COLO668 (cell line): ENCODE data around the gene SMARCD2.
A peak's percentile ranks its signal among the peaks of the same experiment; 100 is the strongest.
"Not testable (repeated sequence)": the region's sequence is repeated elsewhere in the genome, so short reads cannot be mapped to it uniquely, and the experiment has no call there.

Source experiments
- DNase-seq: peaks from one replicate; lab custom pipeline; 2025; ENCODE audit not compliant: unreplicated experiment; lab: John Stamatoyannopoulos, UW

SMARCD2 gene

DNA sequence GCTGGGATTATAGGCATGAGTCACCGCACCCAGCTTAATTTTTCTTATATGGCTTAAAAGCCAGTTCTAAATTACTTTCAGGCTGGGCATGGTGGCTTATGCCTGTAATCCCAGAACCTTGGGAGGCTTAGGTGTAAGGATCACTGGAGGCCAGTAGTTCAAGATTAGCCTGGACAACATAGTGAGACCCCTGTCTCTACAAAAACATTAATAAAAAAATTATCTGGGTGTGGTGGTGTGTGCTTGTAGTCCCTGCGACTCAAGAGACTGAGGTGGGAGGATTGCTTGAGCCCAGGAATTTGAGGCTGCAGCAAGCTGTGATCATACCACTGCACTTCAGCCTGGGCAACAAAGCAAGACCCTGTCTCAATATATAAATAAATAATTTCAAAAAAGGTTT is 10.8 kb upstream of the SMARCD2 start:
- no peak for DNase-seq

DNA sequence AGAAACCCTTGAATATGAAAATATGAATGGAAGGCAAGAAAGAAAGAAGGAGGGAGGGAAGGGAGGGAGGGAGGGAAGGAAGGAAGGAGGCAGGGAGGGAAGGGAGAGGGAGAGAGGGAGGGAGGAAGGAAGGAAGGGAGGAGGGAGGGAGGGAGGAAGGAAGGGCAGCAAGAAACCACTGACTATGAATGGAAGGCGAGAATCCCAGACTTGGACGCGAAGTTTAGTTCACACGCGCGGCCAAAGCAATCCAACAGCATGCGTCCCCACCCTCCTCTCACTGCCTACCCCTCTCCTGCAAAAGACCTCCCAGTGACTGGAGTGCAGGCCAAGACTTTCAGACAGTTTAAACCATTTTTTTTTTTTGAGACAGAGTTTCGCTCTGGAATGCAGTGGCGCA is 7.9 kb upstream of the SMARCD2 start:
- no peak for DNase-seq

DNA sequence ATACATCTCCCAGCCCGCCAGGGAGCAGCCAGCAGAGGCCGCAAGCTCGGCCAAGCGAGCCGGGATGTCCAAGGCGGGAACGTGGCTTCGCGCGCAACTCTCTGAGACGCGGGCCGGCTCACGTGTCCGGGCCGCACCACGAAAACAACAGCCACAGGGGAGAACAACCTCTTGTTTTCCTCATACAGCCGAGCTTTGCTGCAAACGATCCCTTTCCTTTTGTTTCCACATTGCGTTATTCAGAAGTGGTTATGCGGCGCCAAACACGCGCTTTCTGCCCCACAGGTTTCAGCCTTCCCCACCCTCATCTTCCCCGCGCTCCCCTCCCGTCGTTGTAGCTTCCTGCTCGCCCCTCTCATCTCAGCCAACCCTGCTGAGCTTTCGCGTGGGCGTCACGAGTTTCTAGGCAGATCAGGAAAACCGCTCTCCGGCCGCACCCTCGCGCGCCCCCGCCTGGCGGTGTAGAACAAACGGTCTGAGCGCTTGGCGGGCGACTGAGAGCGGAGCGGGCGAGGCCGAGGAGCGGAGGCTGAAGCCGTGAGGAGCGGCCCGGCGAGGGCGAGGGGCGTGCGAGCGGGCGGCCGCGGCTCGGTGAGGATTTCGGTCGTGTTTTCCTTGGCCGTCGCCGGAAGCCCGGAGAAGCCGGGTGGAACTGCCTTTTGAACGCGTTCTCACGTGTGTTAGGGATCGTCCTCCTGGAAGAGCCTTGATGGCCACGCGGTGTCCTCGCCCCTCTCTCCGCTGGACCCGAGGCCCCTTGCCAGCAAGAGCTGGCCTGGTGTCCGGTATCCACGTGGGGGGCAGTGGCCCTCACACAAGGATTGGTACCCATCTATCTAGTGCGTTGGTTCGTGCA is 6.6 kb upstream of the SMARCD2 start:
- peak; percentile 84 for DNase-seq

DNA sequence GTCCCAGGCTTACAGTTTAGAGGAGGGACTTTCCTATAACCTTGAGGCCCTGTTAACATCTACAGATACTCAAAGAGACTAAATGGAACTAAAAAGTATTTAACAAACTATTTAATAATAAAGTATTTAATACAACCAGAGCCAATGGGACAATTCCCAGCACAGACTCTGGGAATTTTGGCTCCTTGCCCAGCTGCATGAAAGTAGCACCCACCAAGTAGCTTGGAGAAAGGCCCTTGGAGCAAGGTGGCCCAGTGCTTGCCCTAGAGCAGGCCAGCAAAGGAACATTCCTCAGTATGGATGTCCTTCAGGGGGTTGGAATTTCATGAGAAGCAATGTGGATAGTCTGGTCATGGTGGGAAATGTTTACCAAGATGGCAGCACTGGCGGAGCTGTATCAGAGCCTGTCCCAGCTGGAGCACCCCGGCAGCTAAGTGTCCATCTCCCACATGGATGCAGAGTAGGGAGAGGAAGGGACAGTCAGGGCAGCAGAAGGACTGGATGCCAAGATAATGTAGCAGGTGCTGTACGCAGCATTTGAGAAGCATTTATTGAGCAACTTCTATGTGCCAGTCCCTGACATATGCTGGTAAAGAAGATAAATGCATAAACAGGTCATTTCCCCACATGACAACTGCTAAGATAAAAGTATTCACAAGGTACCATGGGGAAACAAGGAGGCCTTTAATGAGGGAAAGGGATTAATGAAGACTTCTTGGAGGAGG is 5.2 kb upstream of the SMARCD2 start:
- no peak for DNase-seq

DNA sequence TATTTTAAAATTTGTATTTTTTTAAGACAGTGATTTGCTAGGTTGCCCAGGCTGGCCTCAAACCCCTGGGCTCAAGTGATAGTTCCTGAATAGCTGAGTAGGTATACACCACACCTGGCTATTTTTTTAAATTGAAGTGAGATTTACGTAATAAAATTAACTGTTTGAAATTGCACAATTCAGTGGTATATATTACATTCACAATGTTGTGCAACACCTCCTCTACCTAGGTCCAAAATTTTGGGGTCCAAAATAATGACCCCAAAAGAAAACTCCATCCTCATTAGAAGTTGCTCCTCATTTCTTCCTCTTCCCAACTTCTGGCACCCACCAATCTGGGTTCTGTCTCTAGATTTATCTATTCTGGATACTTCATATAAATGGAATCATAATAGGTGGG is 3.0 kb upstream of the SMARCD2 start:
- no peak for DNase-seq

DNA sequence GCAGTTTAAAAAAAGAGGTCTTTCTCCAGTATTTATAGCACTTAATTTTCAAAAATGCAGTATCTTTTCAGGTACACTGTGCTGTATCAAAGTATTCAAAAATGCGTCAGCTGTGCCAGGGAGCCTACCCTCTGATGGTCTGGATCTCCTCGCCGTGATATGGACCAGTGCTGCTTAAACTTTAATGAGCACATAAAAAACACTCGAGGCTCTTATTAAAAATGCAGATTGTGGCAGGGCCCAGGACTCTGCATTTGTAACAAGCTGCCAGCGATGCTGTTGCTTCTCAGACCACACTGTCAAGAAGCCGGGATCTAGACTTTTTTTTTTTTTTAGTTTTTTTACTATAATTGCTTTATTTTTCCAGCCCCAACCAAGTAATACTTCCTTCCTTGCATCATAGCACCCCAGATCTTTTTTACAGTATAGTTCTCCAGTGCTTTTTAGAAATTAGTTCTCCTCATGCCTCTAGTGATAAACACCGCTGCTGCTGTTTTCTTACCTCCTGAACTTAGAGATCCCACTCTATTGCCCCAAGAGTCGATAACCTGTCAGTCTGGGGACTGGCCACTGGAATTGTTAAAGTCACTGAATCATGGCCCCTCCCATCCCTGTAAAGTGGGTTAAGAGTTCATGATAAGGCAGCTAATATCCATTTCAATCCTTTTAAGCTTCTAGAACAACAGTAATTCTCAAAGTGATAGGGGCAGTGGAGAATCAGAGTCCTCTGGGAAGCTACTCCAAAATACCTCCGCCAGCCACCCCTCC is 1.6 kb upstream of the SMARCD2 start:
- DNase-seq = no peak

DNA sequence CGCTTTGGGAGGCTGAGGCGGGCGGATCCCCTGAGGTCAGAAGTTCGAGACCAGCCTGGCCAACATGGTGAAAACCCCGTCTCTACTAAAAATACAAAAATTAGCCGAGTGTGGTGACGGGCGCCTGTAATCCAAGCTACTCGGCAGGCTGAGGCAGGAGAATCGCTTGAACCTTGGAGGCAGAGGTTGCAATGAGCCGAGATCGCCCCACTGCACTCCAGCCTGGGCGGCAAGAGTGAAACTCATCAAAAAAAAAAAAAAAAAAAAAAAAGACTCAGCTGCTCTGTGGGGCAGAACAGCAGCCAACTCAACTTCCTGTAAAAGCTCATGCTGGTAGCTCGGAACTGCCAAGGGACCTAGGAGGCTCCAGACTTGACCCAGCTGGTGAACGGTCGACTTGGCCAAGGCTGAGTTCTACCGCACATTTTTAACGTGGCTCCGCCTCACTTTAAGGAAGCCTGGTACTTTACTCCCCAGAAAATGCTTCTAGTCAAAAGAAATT is 953 bp upstream of the SMARCD2 start:
- not testable (repeated sequence) for DNase-seq

DNA sequence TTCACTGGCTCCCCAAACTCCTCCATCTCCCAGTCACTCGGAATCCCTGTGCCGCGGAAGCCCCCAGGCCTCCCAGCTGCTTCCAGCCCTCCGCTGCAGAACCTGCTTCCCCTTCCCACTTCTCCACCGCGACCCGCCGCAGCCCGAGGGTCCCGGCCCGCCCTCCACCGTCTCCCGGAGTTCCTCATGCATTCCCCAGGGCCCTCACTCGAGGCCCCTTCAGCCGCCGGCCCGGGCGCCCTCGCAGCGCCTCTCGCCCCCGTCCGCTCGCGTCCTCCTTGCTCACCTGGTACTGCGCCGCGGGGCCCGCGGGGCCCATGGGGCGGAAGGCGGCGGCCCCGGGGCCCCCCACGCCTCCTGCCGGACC is 329 bp downstream of the SMARCD2 start:
- peak; percentile 69 for DNase-seq

DNA sequence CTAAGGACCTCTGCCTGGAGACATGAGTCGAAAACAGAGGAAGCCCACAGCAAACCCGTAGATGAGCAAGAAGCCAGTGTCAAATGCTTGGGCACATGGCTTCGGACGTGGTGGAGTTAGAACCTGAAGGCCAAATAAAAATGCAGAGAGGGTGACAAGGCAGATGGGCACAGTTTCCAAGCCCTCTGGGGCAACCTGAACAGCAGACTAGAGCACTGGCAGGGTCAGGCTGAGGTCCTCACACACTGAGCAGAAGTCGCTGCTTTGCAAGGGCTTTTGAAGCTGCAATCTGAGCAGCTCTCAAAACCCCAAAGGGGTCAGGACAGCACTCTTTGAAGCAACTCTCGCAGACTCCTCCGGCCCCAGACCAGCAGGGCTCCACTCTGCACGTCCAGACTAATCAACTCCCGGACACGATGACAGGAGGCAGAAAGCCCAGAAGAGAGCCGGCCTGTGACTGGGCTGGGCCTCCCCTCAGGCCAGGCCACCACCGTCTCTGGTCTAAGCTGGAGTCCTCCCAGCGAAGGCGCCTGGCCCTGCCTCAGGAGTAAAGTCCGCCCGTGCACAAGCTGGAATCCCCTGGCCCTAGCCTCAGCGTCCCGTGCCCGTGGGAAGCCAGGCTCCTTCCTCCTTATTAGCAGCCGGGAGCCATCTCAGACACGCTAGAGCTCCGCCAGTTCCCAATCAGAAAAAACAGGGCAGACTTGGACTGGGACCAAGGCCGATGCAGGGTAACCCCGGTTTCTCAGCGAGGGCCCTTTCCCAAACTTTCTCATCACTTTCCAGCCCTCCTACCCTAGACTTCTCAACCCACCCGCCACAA is 924 bp downstream of the SMARCD2 start:
- peak; percentile 15 for DNase-seq

DNA sequence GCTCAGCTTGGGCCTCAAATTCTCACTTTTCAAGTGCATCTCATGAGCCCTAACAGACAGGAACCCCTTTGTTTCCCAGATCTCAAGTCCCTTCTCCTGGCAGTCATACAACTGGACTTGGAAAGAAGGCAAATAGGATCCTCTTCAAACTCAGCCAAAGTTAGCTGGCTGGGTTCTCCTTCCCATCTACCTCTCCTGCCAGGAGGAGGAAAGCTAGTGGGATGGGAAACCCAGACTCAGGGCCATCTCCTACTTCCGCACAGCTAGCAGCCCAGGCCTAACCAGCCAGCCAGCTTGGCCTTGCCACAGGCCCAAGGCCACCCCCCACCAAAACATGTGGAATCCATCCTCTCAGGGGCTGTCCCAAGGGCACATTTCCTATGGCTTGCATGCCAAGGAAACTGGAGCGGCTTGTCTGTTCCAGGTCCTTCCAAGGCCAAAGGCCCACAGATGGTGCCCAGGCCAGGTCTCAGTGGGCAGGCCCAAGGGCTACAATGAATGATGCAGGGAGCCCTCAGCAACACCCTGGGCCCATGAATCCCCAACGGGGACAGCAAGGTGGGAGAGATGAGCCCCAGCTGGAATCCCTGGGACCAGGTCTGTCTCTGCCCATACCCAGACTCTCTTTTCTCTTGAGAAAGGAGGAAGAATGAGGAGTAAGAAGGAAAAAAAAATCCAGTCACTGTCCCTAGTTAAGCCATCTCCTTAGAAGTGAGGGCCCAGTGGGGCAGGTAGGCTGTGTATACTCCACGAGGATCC is 1.7 kb downstream of the SMARCD2 start:
- DNase-seq = no peak

DNA sequence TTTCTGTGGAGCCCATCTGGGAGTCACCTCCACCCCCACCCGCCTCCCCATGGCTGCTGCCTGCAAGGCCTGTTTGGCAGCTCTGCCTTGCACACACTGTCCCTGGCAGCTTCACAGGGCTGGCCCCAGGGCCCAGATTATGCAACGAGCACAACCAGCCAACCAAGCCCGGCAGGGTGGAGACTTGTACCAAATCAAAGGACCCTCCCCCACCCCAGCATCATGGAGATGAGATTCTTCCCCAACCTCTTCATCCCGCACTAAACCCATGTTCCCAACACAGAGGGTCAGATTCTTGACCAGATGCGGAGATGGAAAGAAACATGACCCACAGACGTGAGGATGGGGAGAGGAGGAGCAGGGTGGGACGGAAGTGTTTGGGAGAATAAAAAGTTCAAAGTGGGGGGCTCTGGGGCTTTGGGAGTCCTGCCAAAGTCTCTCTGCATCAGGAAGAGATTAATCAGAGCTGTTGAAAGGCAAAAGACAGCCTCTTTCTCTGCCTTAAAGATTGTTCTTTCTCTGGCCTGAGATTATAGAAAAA is 3.8 kb downstream of the SMARCD2 start:
- DNase-seq = peak; percentile 18

DNA sequence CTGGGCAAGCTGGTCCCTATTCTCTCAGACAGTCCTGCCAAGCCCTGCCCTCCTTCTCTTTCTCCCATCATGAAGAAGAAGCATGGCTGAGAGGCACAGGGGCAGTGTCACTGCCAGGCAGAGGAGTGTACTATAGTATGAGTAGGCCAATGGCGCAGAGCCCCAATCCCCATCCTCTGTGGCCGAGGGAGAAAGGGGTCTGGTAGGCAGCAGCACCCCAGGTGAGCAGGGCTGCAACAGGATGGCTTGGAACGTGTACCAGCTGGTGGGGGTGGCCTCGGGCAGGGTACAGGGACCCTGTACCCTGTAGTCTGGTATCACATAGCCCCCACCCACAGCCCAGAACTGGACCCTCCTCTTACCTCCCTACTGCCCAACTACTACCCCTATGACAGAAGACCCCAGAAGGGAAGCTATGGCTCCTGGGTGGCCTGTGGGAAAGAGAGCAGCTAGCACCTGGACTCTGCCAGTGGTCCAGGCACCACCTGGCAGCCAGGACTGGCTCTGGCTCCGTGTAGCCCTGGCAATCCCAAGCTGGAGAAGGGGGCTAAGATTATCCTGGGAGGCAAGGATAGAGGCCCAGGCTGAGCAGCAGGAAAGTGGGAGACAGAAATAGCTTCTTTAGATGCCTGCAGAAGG is 4.4 kb downstream of the SMARCD2 start:
- no peak for DNase-seq

DNA sequence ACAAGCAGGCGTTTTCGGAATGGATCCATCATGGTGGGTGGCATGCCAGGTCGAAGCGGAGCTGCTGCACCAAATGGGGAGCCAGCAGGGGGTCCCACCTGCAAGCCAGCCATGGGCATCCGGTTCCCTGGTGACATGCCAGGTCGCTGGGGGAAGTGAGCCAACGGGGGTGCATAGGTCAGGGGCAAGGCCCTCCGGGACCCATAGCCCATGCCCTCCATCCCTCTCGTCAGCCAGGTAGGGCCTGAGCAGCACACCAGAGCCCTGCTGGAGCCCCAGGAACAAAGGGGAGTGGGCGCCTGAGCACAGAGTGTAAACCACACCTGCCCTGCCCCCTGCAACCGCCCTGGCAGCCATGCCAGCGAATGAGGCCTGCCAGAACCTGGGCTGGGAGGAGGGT is 5.0 kb downstream of the SMARCD2 start:
- DNase-seq = no peak

DNA sequence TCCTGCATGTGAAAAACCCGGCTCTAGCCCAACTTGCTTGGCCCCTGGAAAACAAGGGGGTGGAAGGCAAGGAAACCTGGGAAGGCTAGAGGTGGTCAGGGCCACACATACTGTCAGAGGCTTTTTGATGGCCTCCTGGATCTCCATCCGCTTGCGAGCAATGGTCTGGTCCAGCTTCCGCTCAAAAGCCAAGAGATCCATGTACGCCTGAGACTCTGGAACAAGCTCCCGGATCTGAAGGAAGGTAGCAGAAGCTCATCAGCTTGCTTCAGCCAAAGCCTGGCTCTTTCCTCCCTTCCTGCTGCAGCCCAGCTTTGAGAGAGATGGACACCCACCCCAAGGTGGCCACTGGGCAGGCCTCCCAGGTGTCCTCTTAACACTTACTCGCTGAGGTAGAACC is 5.7 kb downstream of the SMARCD2 start:
- no peak for DNase-seq

DNA sequence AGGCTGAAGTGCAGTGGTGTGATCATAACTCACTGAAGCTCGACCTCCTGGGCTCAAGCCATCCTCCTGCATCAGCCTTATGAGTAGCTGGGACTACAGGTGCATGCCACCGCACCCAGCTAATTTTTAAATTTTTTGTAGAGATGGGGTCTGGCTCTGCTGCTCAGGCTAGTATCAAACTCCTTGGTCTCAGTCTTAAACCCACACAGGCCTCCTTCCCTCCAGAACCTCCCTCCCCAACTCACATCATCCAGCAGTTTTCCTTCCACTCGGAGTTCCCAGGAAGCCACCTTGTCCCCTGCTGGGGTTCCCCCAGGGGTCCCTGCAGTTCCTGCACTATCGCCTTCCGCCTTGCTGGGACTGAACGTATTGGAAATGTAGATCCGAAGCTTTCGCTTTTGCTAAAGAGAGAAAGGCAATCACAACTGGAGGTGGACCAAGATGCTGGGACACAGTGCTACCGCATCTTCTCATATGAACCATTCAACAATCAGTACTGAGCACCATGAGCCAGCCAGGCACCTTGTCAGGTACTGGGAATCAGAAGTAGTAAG is 7.2 kb downstream of the SMARCD2 start:
- DNase-seq = no peak

DNA sequence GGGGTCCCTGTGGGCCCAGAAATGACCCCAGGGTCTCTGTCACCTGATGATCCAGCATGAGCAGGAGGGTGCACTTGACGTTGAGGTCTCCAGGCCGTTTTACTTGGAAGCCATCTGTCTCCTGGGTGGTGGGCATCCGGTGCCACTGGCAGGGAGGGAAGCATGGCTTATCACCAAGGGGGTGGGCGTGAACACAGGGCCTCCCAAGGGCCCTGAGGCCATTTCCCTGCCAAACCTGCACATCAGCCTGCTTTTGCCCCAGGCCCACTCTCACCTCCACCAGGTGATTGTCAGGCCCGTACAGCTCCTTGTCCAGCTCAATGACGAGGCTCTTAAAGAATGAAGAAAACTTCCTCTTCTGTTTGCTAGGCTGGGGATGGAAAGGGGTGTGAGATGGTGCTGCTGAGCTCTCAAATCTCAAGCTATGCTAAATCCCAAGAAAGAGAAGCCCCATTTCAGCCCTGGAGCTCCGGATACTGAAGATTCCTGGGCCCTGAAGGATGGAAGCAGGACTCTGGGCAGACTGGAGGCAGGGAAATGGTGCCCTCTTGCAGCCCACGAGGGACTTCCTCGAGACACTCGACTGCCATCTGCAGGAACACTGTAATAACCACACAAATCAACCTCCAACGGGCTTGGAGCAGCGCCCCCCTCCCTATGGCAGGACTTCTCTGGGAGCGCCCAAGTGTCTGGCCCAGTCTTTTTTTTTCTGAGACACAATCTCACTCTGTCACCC is 7.9 kb downstream of the SMARCD2 start:
- peak; percentile 31 for DNase-seq

DNA sequence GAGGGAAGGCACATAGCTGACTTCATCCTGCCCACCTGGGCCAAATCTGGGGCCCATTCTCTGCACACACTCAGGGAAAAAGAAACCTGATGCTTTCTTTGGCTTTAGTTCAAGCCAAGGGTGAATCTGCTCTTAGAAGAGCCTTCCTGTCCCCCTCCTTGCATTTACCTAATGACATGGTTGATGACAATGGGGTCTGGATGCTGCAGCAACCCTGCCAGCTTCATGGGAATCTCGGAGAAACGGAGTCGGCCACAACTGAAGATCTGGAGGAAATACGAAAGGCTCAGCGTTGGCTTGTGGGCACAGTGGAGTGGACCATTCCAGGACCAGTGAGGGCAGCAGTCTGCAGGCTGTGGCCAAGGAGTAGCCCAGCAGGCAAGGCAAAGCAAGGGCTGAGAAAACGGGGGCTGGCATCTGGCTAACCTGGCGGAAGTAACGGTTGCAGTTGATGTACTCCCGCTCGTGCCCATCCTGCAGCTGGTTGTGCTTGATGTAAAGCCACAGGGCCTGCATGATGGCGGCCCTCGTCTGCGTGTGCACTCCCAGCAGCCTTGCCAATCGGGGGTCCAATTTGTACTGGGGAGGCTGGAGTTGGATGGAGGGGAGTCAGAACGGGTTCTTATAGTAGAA is 8.6 kb downstream of the SMARCD2 start:
- DNase-seq = no peak
